GM18502 (cell line): ENCODE data around the gene XYLT1.
"Not testable (repeated sequence)": the region's sequence is repeated elsewhere in the genome, so short reads cannot be mapped to it uniquely, and the experiment has no call there.

Source experiments
- ATAC-seq: cut with Tn5 transposase; IDR thresholded peaks from one replicate; pipeline ENCODE4 v1.9.1; 2021; ENCODE audit warnings: mild to moderate bottlenecking; ENCODE audit not compliant: unreplicated experiment, poor library complexity

Gene XYLT1

DNA sequence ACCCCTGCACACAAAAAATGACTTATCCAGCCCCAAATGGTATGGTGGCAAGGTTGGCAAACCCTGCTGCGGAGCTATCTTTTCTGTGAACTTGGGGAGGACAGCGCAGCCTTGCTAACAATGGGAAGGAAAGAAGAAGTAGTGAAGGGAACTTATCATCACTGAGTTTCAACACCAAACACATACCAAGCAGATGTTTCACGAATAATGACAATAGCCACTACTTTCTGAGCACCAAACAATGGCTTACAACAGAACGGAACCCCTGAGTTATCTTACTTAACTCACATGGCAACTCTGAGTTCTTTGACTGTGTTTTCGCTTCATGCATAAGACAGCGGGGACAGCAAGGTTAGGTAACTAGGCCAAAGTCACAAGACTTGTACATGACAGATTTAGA lies 148.9 kb downstream of the XYLT1 start:
- ATAC-seq: no peak

GRCh38 chr16:17320009-17320408 lies 150.8 kb downstream of the XYLT1 start:
- no peak for ATAC-seq

DNA sequence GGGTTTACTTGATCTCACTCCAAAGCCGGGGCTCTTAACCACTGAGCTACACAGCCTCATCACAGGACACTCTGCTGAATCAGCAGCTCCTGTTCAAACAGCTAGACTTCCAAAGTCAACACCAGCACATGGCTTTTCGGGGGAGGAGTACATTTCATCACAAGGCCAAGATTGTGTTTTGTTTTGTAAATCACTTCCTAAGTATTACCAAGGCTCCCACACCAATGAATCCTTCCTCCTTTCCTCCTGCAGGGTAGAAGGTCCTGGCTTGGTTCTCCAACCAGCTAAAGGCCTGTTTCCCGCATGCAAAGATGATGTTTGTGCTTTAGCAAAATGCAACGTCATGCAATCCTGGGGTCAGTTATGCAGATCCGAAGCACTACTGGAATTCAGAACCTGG lies 152.5 kb downstream of the XYLT1 start:
- no peak for ATAC-seq

GRCh38 chr16:17316005-17316404 lies 154.8 kb downstream of the XYLT1 start:
- no peak for ATAC-seq

GRCh38 chr16:17313793-17314547 lies 156.8 kb downstream of the XYLT1 start:
- ATAC-seq: no peak

DNA sequence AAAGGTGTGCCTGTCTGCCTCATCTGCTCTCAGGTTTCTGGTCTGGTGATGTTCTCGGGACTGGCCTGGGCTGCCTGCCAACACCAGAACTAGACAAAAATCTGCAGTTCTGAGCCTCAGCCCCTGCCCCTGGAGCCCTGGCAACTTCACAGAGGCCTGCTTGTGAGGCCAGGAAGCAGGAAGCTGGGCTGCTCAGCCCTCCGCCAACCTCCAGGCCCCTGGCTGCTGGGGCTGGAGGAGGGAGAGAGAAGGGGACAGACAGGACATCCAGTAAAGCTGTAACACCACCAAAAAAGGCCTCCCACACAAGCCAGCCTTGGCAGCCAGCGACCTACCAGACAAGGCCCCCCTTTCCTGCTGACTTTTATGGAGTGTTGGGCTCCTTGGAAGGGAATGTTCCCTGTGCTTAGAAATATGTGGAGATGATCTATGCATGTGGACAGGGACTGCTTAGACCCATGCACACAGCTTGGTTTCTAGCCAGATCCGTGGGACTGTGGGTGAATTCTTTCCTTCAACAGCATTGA lies 157.6 kb downstream of the XYLT1 start:
- no peak for ATAC-seq

- ATAC-seq: no peak
These were observed 158.6 kb downstream of the XYLT1 start for GRCh38 chr16:17312094-17312710.

- no peak for ATAC-seq
These were observed 159.2 kb downstream of the XYLT1 start for GRCh38 chr16:17311333-17312093.

- no peak for ATAC-seq
These were observed 161.2 kb downstream of the XYLT1 start for GRCh38 chr16:17309510-17309909.

DNA sequence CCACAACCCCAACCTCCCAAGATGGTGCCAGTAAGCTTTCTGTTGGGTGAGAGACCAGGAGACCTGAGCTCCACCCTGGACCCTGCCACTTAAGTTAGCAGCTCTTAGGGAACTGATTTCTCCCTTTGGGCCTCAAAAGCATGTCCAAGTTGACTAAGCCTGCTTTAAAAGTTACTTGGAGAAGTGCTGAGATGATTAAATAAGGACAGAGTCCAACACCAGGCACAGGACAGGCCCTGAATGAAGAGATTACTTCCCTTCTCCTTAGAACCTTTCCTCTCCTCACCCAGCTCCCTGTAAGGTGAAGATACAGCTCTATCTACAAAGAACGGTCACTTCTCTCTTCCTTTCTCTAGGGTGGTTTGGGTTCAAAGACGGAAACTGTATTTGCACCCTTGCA lies 162.6 kb downstream of the XYLT1 start:
- no peak for ATAC-seq

DNA sequence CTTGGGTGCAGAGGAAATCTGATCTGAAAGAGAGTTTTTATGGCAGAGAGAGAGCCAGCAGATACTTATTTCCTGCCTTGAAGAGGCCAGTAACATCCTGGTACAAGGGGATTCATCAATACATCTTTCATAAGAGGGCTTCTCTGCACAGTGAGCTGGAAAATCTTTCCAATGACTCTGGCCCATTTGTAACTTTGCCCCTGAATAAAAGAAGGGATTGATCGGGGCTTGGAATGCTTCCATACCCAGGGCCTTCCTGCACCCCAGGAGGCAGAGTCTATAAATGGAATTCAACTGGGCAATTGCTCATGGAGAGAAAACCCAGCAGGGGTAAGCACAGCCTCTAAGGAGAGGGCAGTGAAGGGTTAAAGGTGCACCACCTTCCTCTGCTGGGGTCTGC lies 163.3 kb downstream of the XYLT1 start:
- no peak for ATAC-seq

GRCh38 chr16:17306745-17307144 lies 164.0 kb downstream of the XYLT1 start:
- no peak for ATAC-seq

- ATAC-seq: not testable (repeated sequence)
These were observed 164.5 kb downstream of the XYLT1 start for GRCh38 chr16:17306211-17306610.

DNA sequence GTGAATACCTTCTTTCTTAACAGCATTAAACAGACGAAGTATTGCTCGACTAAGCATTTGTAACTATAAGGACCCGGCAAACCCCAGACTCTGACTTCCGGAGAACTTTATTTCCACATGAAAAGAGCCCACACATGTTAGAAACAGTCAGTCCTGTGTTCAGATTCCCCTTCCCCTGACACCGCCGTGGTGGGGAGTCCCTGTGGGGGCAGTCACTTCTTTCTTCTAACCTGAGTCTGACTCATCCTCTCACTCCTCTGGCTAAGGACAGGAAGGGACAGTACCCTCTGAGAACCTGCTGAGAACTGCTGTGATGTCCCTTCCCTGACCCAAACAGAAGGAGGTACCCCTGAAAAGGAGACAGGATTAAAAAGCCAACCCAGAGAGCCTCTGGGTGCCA lies 165.1 kb downstream of the XYLT1 start:
- no peak for ATAC-seq

GRCh38 chr16:17304491-17305119 lies 166.2 kb downstream of the XYLT1 start:
- ATAC-seq: no peak

- ATAC-seq: no peak
These were observed 166.7 kb downstream of the XYLT1 start for GRCh38 chr16:17304106-17304490.

- ATAC-seq: no peak
These were observed 167.7 kb downstream of the XYLT1 start for GRCh38 chr16:17303101-17303500.

DNA sequence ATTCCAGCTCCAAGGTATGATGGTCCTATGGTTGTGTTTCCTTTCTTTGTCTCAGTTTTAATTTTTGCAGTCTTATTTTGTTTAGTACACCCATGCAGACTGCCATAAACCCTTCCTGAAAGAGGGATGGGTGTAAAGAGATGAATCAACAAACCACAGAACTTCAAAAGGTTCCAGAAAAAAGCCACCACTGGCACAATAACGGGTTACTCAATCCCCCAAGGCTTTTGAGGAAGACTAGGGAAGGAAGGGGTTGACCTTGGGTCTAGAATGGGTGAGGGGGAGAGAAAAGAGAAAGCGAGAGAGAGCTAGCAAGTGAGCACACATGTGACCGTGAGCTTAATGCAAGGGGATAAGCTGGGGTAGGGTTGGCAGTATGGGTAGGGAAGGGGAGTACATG lies 168.1 kb downstream of the XYLT1 start:
- ATAC-seq: no peak

DNA sequence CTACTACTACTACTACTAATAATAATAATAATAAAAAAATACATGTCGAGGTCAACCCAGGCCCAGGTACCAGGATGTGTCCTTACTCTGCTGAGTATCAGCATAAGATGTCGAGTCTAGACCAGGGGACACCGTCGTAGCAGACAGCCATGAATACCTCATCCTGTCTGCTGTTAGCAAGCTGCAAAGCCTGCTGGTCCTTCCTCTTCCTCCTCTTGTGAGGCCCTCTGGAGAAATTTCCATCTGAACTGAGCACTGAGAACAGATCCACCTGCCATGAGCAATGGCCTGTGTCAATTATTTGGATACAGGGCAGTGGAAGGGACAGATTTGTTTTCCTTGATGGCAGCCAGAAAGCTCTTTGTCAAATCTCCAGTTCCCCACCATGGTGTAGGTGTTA lies 168.5 kb downstream of the XYLT1 start:
- ATAC-seq: peak; percentile 17

- ATAC-seq: peak; percentile 87
These were observed 169.1 kb downstream of the XYLT1 start for GRCh38 chr16:17301593-17302135.
